Cardiac fibroblast (primary cell): ENCODE data around the gene RACK1.
A peak's percentile ranks its signal among the peaks of the same experiment; 100 is the strongest.

Source experiments
- DNase-seq, 2 donors: peaks; one replicate each; pipeline versions ENCODE4 v3.0.0 to v3.0.0-alpha.2; 2010; ENCODE audit warnings: low read depth in 2 of 2
- H3K4me3 ChIP-seq, 2 donors: replicated peaks in 1 of 2; 1 replicate in 1 of 2; 2 replicates in 1 of 2; pipeline ENCODE4 v1.5.1; 2011; ENCODE audit warnings: low read depth in 2 of 2, low read length in 2 of 2, mild to moderate bottlenecking in 2 of 2, moderate library complexity in 1 of 2
- TF ChIP-seq, protein P1 (sequence below): IDR thresholded peaks from one replicate; pipeline ENCODE4 v1.5.1; 2011; ENCODE audit warnings: low read depth, mild to moderate bottlenecking, low read length, inconsistent platforms

RACK1 gene

DNA sequence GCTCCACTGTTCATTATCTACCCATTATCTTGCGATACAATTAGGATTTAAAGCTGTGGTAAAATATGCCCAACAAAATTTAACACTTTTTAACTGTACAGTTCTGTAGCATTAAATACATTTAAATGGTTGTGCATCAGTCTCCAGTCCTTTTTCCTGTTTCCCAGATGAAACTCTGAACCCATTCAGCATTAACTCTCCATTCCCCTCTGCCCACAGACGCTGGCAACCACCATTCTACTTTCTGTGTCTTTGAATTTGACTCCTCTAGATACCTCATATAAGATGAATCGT, 35.8 kb downstream of the RACK1 start:
- no peak for DNase-seq
- TF ChIP-seq, protein P1, sequence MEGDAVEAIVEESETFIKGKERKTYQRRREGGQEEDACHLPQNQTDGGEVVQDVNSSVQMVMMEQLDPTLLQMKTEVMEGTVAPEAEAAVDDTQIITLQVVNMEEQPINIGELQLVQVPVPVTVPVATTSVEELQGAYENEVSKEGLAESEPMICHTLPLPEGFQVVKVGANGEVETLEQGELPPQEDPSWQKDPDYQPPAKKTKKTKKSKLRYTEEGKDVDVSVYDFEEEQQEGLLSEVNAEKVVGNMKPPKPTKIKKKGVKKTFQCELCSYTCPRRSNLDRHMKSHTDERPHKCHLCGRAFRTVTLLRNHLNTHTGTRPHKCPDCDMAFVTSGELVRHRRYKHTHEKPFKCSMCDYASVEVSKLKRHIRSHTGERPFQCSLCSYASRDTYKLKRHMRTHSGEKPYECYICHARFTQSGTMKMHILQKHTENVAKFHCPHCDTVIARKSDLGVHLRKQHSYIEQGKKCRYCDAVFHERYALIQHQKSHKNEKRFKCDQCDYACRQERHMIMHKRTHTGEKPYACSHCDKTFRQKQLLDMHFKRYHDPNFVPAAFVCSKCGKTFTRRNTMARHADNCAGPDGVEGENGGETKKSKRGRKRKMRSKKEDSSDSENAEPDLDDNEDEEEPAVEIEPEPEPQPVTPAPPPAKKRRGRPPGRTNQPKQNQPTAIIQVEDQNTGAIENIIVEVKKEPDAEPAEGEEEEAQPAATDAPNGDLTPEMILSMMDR: no peak
- no peak overlapping the region for H3K4me3 ChIP-seq

DNA sequence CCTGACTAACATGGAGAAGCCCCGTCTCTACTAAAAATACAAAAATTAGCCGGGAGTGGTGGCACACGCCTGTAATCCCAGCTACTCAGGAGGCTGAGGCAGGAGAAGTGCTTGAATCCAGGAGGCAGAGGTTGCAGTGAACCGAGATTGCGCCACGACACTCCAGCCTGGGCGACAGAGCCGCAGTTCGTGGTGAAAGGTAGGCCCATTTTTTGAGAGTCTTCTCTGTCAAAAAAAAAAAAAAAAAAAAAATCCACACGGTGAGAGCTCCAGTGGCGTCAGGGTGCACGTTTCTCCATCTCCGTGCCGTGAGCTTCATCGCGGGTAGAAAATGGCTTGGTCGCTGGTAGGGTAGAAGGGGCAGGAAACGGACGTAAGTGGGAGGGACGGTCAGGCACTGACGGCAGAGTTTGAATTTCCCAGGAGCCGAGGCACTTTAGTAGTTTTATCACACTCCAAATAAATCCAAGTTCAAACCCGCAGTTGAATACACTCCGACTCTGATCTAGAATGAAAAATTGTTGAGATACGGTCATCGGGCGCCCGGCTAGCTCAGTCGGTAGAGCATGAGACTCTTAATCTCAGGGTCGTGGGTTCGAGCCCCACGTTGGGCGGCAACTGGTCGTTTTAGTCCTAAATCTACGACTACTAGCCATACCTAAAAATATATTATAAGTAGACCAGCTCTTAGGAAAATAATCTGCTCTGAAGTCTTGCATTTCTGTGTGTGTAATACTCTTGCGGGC, 36.3 kb downstream of the RACK1 start:
- peak; percentile 92 to 96 for DNase-seq
- H3K4me3 ChIP-seq: peak overlapping the region; percentile 46
- TF ChIP-seq, protein P1: no peak

DNA sequence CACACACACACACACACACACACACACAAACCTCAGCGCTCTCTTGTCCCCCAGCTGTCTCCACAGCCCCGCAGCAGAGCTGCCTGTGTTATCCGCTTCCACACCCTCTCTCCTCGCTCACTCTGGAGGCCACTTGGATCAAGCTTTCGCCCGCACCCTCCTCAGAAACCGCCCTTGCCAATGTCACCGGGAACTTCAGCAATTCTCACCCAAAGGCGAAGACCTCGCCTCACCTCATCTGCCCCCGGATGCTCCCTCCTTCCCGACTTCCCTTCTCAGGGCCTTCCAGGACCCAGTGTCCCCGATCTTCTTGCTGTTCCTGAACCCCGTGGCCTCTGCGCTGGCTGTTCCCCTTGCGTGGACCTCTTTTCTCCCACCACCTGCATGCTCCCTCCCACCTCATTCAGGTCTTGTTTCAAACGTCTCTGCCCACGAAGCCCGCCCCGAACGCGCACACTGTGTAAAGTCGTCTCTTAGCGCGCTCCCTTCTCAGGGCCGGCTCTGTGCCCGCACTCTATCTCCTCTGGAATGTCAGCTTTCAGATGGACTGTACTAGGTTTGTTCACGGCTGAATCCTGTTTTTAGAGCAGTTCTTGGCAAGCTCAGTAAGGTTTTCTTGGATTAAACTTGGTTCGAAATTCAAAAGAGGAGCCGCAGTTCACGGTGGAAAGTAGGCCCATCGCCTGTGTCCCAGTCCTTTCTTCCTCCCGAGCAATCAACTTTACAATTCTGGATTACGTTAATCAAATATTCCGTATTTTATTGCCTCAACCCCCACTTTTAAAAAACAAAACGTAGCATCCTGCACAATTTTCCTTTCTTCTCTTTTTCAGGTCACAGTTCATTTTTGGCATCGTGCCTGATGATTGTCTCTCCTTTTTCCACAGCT, 37.7 kb downstream of the RACK1 start:
- TF ChIP-seq, protein P1: no peak
- peak in 1 of 2 donors; percentile 50 for DNase-seq
- peak overlapping the region; percentile 9 to 20 for H3K4me3 ChIP-seq

DNA sequence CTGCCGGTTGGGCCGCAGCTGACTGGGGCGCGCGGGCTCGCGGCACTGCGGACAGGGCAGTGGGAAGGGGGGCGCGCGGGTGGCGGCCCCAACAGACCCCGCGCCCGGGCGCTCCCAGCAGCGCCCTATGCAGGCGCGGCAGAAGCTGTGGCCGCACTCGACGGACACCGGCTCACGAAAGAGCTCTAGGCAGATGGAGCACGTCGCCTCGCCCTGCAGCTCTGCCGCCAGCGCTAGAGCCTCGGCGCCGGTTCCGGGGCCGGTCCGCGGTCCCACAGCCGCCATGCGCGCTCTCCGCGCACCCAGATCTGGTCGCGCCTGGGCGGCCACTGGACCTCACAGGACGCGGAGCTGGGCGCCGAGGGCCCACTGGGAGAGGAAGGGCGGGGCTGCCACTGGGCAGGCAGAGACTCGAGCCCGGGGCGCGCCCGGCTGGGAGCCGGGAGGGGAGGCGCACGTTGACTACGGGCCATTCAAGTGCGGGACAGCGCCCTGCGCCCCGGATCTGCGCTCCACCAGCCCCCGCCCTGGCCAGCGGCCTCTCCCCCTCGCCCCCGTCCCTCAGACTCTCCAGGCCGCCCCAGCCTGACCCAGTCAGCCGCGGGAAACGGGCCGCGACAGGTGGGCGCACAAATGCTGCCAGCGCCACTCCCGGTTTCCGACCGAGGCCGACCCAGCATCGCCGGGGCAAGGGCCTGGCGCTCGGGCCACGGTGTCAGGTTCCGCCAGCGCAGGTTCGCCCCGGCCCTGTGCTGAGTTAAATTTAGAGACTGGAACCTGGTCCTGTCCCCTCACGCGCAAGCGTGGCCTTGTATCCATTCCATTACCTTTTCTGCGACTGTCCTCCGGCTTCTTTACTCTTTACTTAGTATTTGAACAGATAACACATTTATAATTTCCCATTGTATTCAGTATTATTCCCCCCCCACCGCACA, 38.6 kb downstream of the RACK1 start, which contains the start of gene TRIM7:
Gene TRIM7, minus strand, starts transcription at position 371 of the 935 bp plus-strand sequence. Its CDS starts 86 bp downstream, at position 285.
- peak within 1 kb of the TSS; percentile 40 to 55 for H3K4me3 ChIP-seq
- peak in 1 of 2 donors; percentile 41 for DNase-seq

DNA sequence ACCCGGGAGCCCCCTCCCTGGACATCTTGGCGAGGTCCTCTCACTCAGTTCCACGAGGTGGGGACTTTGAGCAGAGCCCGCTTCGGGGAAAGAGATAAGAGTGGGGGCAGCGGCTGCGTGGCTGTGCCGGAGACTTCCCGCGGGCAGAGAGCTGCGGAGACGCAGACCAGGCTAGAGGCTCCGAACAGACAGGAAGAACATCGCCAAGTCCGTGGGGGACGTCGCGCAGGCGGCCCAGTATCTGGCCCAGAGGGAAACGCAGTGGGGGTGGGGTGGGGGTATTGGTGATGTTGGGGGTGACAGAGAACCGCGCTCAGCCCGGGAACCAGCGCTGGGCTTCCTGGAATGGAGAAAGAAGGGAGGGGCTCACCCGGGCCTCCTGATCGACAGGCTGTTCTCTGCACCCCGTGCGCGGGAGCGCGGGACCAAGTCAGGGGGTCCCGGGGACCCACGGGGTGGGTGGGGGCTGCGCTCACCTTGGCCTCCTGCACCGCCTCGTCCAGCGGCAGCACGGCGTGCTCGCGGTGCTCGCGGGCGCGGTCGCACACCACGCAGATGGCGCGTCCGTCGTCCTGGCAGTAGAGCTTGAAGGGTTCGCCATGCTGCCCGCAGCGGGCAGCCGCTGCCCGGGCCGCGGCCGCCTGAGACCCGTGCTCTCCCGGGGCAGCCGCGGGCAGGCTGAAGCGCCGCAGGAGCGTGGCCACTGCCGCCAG, 39.4 kb downstream of the RACK1 start:
- no peak for DNase-seq
- TF ChIP-seq, protein P1: no peak
- peak overlapping the region; percentile 39 to 55 for H3K4me3 ChIP-seq

More for the DNA sequence above, 38.6 kb downstream of the RACK1 start, which contains the start of gene TRIM7:
- TF ChIP-seq, protein P1: no peak

DNA sequence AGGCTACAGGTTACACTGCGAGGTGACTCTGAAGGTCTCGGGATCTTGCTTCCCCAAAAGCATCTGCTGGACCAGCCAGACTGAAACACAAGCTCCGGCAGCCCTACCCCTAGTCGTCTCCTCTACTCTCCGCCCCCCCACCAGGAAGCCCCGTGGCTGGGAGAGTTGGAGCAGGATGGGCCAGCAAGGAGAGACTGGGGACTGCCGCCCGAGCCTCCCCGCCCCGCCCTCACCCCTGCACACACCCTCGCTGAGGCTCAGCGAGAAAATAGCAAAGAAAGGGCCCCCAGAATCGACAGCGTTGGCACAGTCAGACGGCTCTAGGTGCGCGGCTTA, 40.0 kb downstream of the RACK1 start:
- peak overlapping the region; percentile 39 to 55 for H3K4me3 ChIP-seq
- TF ChIP-seq, protein P1: no peak
- no peak for DNase-seq
